HL-60 (cell line): ENCODE measurements around the gene EXOC6B.

Source experiments
- DNase-seq, 2 experiments: peaks; one replicate each; pipeline ENCODE4 v3.0.0-alpha.2; 2010 to 2020; ENCODE audit warnings: low read depth in 1 of 2, low spot score in 1 of 2
- H3K27ac ChIP-seq: fragments of 250-450 bp; sonication (Bioruptor Pico); replicated peaks from 2 replicates; pipeline ENCODE4 v1.5.1; 2020; ENCODE audit warnings: mild to moderate bottlenecking, moderate library complexity
- H3K27me3 ChIP-seq: fragments of 250-450 bp; sonication (Bioruptor Pico); 2 replicates; pipeline ENCODE4 v1.5.1; 2021; ENCODE audit warnings: mild to moderate bottlenecking, moderate library complexity; ENCODE audit not compliant: insufficient read depth, poor library complexity, severe bottlenecking
- H3K4me3 ChIP-seq: replicated peaks from 2 replicates; pipeline ENCODE4 v1.5.1; 2011; ENCODE audit warnings: mild to moderate bottlenecking, control low read depth, low read length; ENCODE audit not compliant: insufficient read depth
- CTCF ChIP-seq: IDR thresholded peaks from one replicate; pipeline ENCODE4 v1.5.1; 2011; ENCODE audit warnings: low read length, control low read depth, inconsistent platforms; ENCODE audit not compliant: insufficient read depth
- GABPA ChIP-seq: IDR thresholded peaks from 2 replicates; pipeline ENCODE4 v1.6.1; 2012; ENCODE audit warnings: low read depth
- POLR2AphosphoS5 ChIP-seq: IDR thresholded peaks from 2 replicates; pipeline ENCODE4 v1.6.1; 2012; ENCODE audit warnings: low read depth
- REST ChIP-seq: IDR thresholded peaks from 2 replicates; pipeline ENCODE4 v1.6.1; 2012; ENCODE audit warnings: low read depth; ENCODE audit not compliant: insufficient replicate concordance
- SPI1 ChIP-seq: IDR thresholded peaks from 2 replicates; pipeline ENCODE4 v1.6.1; 2012; ENCODE audit warnings: low read depth, mild to moderate bottlenecking, borderline replicate concordance

Gene EXOC6B

GRCh38 chr2:72810165-72810564, 15.7 kb downstream of the EXOC6B start:
- no peak overlapping the region for H3K27ac ChIP-seq
- TF ChIP-seq SPI1 (no peak), REST (no peak), POLR2AphosphoS5 (no peak), CTCF (no peak), GABPA (no peak)
- no peak for DNase-seq
- no peak overlapping the region for H3K4me3 ChIP-seq
- no peaks in the 10 kb centered on the region for H3K27me3 ChIP-seq

- DNase-seq, result no peak
- H3K27me3 ChIP-seq, result no peaks in the 10 kb centered on the region
- no peak for TF ChIP-seq GABPA
- H3K27ac ChIP-seq, result no peak overlapping the region
- no peak overlapping the region for H3K4me3 ChIP-seq
Measured at GRCh38 chr2:72809095-72809494, 16.7 kb downstream of the EXOC6B start.

GRCh38 chr2:72806280-72806945, 19.4 kb downstream of the EXOC6B start:
- H3K27me3 ChIP-seq, result no peaks in the 10 kb centered on the region
- H3K27ac ChIP-seq, result no peak overlapping the region
- no peak for DNase-seq
- H3K4me3 ChIP-seq, result no peak overlapping the region
- TF ChIP-seq REST, result no peak
- no peak for TF ChIP-seq SPI1
- TF ChIP-seq CTCF, result no peak
- no peak for TF ChIP-seq POLR2AphosphoS5
- TF ChIP-seq GABPA, result no peak

GRCh38 chr2:72803626-72804320, 22.1 kb downstream of the EXOC6B start:
- Histone ChIP-seq H3K27me3 (no peaks in the 10 kb centered on the region), H3K4me3 (no peak overlapping the region), H3K27ac (no peak overlapping the region)
- DNase-seq, result no peak
- TF ChIP-seq SPI1 (no peak), CTCF (no peak), REST (no peak), GABPA (no peak), POLR2AphosphoS5 (no peak)
